Tibial nerve (tissue), 4 donors: Measurements from ENCODE around the gene CDH4. TPM values are rescaled to one million over a fixed set of nuclear protein-coding genes. Genes with fewer than 3 reads are reported as not detected.

Source experiments
- DNase-seq, 2 donors: peaks; one replicate each; pipeline ENCODE4 v3.0.0-alpha.2; 2019; ENCODE audit warnings: low spot score in 2 of 2
- H3K27ac ChIP-seq, 4 donors: fragments of 200-600 bp; sonication (generic) in 3 of 4; one replicate each; pipeline ENCODE4 v1.5.1; 2017 to 2019; ENCODE audit warnings: mild to moderate bottlenecking in 1 of 4
- H3K27me3 ChIP-seq, 2 donors: fragments of 200-600 bp; sonication (generic) in 1 of 2; one replicate each; pipeline versions ENCODE4 v1.5.1 to v1.6.0; 2017 to 2019
- H3K36me3 ChIP-seq, 3 donors: fragments of 200-600 bp; sonication (generic); one replicate each; pipeline ENCODE4 v1.5.1; 2018 to 2019
- H3K4me1 ChIP-seq, 4 donors: fragments of 200-600 bp; sonication (generic) in 3 of 4; one replicate each; pipeline ENCODE4 v1.5.1; 2017 to 2019
- H3K4me3 ChIP-seq, 4 donors: fragments of 200-600 bp; sonication (generic) in 3 of 4; one replicate each; pipeline ENCODE4 v1.5.1; 2017 to 2019; ENCODE audit warnings: mild to moderate bottlenecking in 1 of 4, moderate library complexity in 1 of 4
- H3K9me3 ChIP-seq, 4 donors: fragments of 200-600 bp; sonication (generic) in 3 of 4; one replicate each; pipeline ENCODE4 v1.5.1; 2017 to 2019
- CTCF ChIP-seq, 5 experiments: fragments of 200-600 bp in 3 of 5; fragments of 450-650 bp in 2 of 5; sonication (generic) in 3 of 5; IDR thresholded peaks; one replicate each; pipeline ENCODE4 v1.5.1; 2016 to 2019; ENCODE audit warnings: antibody characterized with exemption in 5 of 5, mild to moderate bottlenecking in 3 of 5, moderate library complexity in 2 of 5
- EP300 ChIP-seq, 2 donors: sonication (generic); formaldehyde crosslinking; IDR thresholded peaks; one replicate each; pipeline ENCODE4 v1.6.1; 2017; ENCODE audit warnings: antibody characterized with exemption in 2 of 2, mild to moderate bottlenecking in 1 of 2
- POLR2A ChIP-seq, 2 donors: fragments of 450-650 bp; IDR thresholded peaks; one replicate each; pipeline ENCODE4 v1.6.1; 2017; ENCODE audit warnings: antibody characterized with exemption in 2 of 2, mild to moderate bottlenecking in 2 of 2, moderate library complexity in 2 of 2
- WGBS, 2 donors: methylation state at CpG; one replicate each; pipeline ENCODE4 v1.1.5; 2018; 5-methylcytosine and 5-hydroxymethylcytosine counted together
- total RNA-seq, 4 donors: library from RNA; depleted of rRNA; stranded (reverse); fragments of >200 nt; gene quantifications; one replicate each; pipeline ENCODE4 v1.1.0, GENCODE V29; 2016

CDH4 gene
- total RNA-seq, 4 donors from 2014 or later: 0.78 to 2.3 (median 1.0) TPM

- H3K36me3 ChIP-seq: no peaks in the 10 kb centered on the region
- DNase-seq: no peak
- WGBS, 2 donors: 88 to 89% methylated on average over 9 to 11 of the region's 11 CpGs
- H3K9me3 ChIP-seq: peaks cover 0 to 32% (median 0%) of the 10 kb centered on the region in 4 donors
- no peaks in the 10 kb centered on the region for H3K27me3 ChIP-seq
- H3K4me3 ChIP-seq: no peak overlapping the region
- no peak overlapping the region for H3K27ac ChIP-seq
- TF ChIP-seq CTCF (IDR thresholded peaks at IDR 0.05): no peak
- no peak for TF ChIP-seq POLR2A (IDR thresholded peaks at IDR 0.05)
- no peak for TF ChIP-seq EP300 (IDR thresholded peaks at IDR 0.05)
- H3K4me1 ChIP-seq: no peaks in the 10 kb centered on the region
Measured at GRCh38 chr20:61746147-61746646, 494.1 kb downstream of the CDH4 start.

DNA sequence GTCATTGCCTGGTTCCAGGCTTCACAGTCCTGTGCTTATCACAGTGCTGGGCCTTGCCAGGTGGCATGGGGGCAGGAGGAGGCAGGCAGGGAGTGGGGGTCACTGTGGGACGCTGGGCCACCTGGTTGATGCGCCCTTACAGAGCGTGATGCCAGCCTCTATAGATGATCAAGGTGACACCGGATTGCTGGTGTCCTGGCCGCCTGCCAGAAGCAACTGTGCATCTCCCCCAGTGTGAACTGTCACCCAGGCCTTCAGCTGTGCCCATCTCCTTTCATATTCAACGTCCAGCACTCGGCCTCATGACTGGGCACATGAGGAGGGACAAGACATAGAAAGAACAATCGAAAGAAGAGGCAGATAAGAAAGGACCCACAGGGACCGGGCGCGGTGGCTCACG, 494.7 kb downstream of the CDH4 start:
- no peaks in the 10 kb centered on the region for H3K4me1 ChIP-seq
- no peaks in the 10 kb centered on the region for H3K36me3 ChIP-seq
- no peaks in the 10 kb centered on the region for H3K27me3 ChIP-seq
- no peak overlapping the region for H3K27ac ChIP-seq
- DNase-seq: no peak
- H3K9me3 ChIP-seq: peaks cover 0 to 38% (median 0%) of the 10 kb centered on the region in 4 donors
- whole genome bisulfite sequencing, 2 donors: 91 to 97% methylated on average over 12 of the region's 12 CpGs
- H3K4me3 ChIP-seq: no peak overlapping the region
- TF ChIP-seq CTCF (IDR thresholded peaks at IDR 0.05) (no peak), POLR2A (IDR thresholded peaks at IDR 0.05) (no peak), EP300 (IDR thresholded peaks at IDR 0.05) (no peak)

GRCh38 chr20:61748376-61748775, 496.3 kb downstream of the CDH4 start:
- WGBS, 2 donors: 62 to 69% methylated on average over 3 of the region's 3 CpGs
- TF ChIP-seq POLR2A (IDR thresholded peaks at IDR 0.05): no peak
- TF ChIP-seq EP300 (IDR thresholded peaks at IDR 0.05): no peak
- no peak for TF ChIP-seq CTCF (IDR thresholded peaks at IDR 0.05)
- H3K4me1 ChIP-seq: peaks cover 0 to 3% (median 0%) of the 10 kb centered on the region in 4 donors
- no peaks in the 10 kb centered on the region for H3K27me3 ChIP-seq
- H3K27ac ChIP-seq: no peak overlapping the region
- H3K36me3 ChIP-seq: no peaks in the 10 kb centered on the region
- no peak overlapping the region for H3K4me3 ChIP-seq
- no peak for DNase-seq
- peaks cover 0 to 40% (median 0%) of the 10 kb centered on the region in 4 donors for H3K9me3 ChIP-seq

DNA sequence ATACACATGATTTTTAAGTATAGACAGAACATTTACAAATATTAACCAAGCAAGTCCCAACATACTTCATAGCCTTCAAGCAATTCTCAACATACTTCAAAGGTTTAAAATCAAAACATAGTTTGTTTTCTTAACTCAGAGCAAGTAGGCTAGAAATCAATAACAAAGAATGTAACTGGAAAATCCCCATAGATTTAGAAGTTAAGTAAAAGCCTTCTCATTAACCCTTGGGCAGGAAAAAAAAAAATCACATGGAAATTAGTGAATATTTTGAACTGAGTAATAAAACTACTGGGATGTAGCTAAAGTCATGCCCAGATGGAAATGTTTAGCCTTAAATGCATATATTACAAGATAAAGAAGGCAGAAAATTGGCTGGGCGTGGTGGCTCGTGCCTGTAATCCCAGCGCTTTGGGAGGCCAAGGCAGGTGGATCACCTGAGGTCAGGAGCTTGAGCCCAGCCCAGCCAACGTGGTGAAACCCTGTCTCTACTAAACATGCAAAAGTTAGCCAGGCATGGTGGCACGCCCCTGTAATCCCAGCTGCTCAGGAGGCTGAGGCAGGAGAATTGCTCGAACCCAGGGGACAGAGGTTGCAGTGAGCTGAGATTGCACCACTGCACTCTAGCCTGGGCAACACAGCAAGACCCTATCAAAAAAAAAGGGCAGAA, 497.5 kb downstream of the CDH4 start:
- 78 to 81% methylated on average over 6 of the region's 6 CpGs for WGBS, 2 donors
- H3K4me3 ChIP-seq: no peak overlapping the region
- H3K27ac ChIP-seq: no peak overlapping the region
- no peak for DNase-seq
- H3K27me3 ChIP-seq: no peaks in the 10 kb centered on the region
- peaks cover 0 to 40% (median 0%) of the 10 kb centered on the region in 4 donors for H3K9me3 ChIP-seq
- no peaks in the 10 kb centered on the region for H3K36me3 ChIP-seq
- peaks cover 0 to 6% (median 0%) of the 10 kb centered on the region in 4 donors for H3K4me1 ChIP-seq
- TF ChIP-seq POLR2A (IDR thresholded peaks at IDR 0.05) (no peak), CTCF (IDR thresholded peaks at IDR 0.05) (no peak), EP300 (IDR thresholded peaks at IDR 0.05) (no peak)

DNA sequence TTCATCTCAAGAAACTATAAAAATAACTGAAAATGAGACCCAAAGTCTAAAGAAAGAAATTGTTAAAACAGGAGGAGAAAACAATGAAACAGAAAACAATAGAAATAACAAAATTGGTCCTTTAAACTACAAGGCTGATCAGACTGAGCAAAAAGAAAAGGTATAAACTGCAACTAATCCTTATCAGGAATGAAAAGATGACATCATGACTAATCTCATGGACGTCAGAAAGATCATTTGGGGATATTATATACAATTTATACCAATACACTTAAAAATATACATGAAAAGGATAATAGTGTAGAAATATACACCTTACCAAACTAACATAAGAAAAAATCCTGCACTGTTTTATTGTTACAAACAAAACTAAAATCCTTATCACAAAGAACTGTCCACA, 498.0 kb downstream of the CDH4 start:
- WGBS, 2 donors: 77 to 79% methylated on average over 1 of the region's 1 CpG
- Histone ChIP-seq H3K27ac (no peak overlapping the region), H3K36me3 (no peaks in the 10 kb centered on the region), H3K4me1 (peaks cover 0 to 6% (median 0%) of the 10 kb centered on the region in 4 donors), H3K27me3 (no peaks in the 10 kb centered on the region), H3K4me3 (no peak overlapping the region), H3K9me3 (peaks cover 0 to 40% (median 0%) of the 10 kb centered on the region in 4 donors)
- TF ChIP-seq POLR2A (IDR thresholded peaks at IDR 0.05) (no peak), EP300 (IDR thresholded peaks at IDR 0.05) (no peak), CTCF (IDR thresholded peaks at IDR 0.05) (no peak)
- no peak for DNase-seq
